HG02973 (cell line): ENCODE data around the gene TMEM231.
"Not testable (repeated sequence)": the region's sequence is repeated elsewhere in the genome, so short reads cannot be mapped to it uniquely, and the experiment has no call there.

Source experiments
- ATAC-seq: cut with Tn5 transposase; IDR thresholded peaks from one replicate; pipeline ENCODE4 v1.9.1; 2021; ENCODE audit warnings: moderate library complexity; ENCODE audit not compliant: unreplicated experiment

Gene TMEM231

GRCh38 chr16:75567911-75568310 is 11.9 kb upstream of the TMEM231 start:
- ATAC-seq, result no peak

DNA sequence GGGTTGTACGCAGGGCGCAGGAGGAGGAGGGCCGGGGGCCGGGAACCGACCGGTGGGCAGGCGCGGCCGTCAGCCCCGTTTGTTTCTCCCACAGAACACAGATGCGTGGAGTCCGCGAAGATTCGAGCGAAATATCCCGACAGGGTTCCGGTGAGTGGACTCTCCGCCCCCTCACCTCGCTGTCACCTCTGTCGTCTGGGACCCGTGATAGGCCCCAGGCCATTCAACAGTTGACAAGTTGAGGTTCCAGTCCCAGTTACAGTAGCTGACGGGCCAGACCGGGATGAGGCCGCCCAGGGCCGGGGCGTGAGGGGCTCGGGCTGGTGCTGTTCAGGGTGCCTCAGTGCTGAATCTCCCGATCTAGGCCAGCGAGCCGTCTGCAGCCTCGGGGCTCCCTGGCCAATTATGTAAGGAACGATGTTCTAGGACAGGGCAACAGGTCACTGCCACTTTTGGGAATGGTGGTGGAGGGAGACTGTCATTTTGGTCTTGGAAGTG is 10.8 kb upstream of the TMEM231 start:
- peak; percentile 3 for ATAC-seq

DNA sequence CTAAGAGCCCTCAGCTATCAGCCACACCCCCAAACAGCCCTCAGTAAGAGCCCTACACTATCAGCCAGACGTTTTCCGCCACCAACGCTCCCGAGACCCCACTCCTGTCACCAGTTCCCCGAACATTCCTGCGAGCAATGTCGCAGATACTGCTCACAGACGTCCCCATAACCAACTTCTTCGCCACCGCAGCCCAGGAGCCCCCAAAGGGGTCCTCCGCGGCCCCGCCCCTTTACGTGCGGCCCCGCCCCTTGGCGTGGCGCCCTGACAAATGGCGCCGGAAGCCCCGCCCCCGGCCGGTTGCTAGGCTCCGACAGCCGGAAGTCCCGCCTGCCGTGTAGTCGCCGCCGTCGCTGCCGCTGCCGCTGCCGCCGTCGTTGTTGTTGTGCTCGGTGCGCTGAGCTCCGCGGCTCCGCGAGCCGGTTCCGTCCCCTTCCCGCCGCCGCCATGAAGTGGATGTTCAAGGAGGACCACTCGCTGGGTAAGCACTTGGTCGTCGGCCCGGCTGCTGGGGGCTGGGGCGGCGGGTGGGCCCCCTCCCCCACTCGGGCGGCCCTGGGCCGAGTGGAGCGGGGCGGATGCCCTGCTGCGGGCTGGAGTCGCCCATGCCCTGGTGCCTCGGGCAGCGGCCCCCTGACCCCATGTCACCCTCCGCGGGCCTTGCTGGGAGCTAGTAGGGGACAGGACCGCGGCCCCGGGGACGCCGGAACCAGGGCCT is 10.1 kb upstream of the TMEM231 start, which contains the start of gene GABARAPL2:
Gene GABARAPL2 (plus strand): TSS at position 340 of the 718 bp plus-strand sequence. CDS start 108 bp downstream, at position 448.
- ATAC-seq, result peak; percentile 62

- no peak for ATAC-seq
Measured at GRCh38 chr16:75565640-75566039, 9.6 kb upstream of the TMEM231 start.

- ATAC-seq, result no peak
Measured at GRCh38 chr16:75559564-75560372, 3.7 kb upstream of the TMEM231 start.

GRCh38 chr16:75558846-75559401 is 2.9 kb upstream of the TMEM231 start:
- ATAC-seq, result no peak

GRCh38 chr16:75556431-75556950 is 439 bp upstream of the TMEM231 start:
- ATAC-seq, result no peak

- peak; percentile 22 for ATAC-seq
Measured at GRCh38 chr16:75555213-75555706, 792 bp downstream of the TMEM231 start.

DNA sequence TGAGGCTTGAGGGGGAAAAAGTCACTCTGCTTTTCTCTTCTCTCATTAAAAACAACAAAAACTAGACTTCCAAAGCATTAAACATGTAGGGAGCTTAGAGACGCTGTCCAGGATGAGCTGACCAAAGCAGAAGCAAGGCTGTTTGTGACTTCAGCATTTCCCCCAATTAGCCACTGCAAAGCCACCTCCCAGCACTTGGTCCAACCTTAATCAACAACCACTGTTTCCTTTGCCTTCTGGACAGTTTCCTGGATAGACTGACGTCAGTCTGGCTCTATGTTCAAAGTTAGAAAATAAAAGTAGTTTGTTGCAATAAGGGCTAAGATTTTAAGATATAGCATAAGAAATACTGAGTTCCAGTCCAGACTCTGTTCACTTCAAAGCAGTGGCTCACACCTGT is 3.1 kb downstream of the TMEM231 start:
- ATAC-seq, result no peak

- ATAC-seq, result peak; percentile 66
Measured at GRCh38 chr16:75550211-75550662, 5.8 kb downstream of the TMEM231 start.

DNA sequence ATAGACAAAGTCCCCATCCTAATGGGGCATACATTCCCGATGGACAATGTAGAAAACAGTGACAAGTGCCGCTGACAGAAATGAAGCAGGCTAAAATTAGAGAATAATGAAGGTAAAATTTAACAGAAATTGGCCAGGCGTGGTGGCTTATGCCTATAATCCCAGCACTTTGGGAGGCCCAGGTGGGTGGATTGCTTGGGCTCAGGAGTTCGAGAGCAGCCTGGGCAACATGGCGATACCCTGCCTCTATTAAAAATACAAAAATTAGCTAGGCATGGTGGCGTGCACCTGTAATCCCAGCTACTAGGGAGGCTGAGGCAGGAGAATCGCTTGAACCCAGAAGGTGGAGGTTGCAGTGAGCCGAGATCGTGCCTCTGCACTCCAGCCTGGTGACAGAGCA is 7.6 kb downstream of the TMEM231 start:
- not testable (repeated sequence) for ATAC-seq

GRCh38 chr16:75546293-75546692 is 9.8 kb downstream of the TMEM231 start:
- ATAC-seq, result no peak

GRCh38 chr16:75545879-75546278 is 10.2 kb downstream of the TMEM231 start:
- ATAC-seq, result not testable (repeated sequence)

DNA sequence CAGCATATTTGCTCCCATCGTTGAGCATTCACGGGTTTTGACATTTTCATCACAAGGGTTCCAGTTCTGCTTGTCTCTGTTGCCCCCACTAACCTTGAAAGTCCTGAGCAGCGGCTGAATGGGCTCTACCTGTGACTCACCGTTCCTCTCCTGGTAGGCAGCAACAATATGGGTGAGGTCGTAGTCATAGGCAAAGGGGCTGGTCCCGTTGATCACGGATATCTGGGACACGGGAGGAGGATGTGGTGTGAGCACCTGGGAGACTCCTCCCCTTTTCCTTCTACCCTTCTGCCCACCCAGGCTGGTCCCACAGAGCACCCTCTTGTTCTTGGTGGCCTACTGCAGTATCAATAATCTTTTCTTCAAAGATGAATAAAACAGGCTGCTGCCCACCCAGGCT is 13.6 kb downstream of the TMEM231 start:
- ATAC-seq, result not testable (repeated sequence)

- no peak for ATAC-seq
Measured at GRCh38 chr16:75541236-75541635, 14.8 kb downstream of the TMEM231 start.

DNA sequence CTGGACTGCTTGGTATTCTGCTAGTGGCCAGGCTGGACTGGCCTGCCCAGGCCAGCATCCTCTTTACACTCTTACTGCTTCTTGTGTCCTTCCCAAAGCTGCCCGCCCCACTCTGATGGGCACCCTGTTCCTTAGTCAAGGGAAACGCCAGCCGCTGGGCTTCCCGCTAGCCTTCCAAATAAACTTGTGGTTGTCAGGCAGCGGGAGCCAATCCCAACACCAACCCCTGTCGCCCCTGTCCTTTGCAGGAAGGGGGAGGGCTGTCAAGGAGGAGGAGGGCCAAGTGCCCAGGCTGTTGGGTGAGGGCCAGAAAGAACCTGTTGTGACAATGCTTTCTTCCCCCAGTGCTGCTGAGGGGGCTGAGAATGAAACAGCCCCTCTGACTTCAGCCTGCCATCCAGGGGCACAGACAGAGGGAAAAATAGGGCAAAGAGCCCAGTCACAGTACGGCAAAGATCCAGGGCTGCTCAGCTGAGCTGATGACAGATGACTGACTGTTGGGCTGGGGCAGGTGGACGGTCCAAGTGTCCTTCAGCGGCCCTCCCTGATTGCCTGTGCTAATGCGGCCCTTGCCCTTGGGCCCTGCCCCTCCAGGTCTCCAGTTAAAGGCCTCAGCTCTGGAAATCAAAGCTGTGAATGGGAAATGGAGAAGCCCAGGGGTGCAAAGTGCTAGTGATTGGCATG is 17.0 kb downstream of the TMEM231 start:
- ATAC-seq, result not testable (repeated sequence)

- ATAC-seq, result no peak
Measured at GRCh38 chr16:75537776-75538175, 18.3 kb downstream of the TMEM231 start.

DNA sequence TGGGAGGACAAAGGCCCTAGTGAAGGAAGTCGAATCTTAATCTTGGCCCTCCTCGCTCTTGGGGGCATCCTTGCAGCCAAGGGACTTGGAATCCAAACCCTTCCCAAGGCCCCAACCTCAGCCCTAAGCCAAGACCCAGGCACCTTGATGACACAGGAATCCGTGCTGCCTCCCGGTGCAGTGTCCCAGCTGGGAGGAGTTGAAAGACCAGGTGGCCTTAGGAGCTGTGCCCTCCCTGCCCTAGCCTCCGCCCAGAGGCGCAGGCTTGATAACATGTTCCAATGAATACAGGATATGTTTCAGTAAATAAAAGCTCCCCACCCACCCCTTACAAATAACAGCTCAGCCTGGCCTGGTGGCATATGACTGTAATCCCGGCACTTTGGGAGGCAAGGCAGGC is 20.2 kb downstream of the TMEM231 start, which contains the start of gene CHST5:
Gene CHST5 (minus strand): TSS at position 208 of the 400 bp plus-strand sequence. CDS start 5,724 bp downstream, outside the sequence.
- ATAC-seq, result no peak

DNA sequence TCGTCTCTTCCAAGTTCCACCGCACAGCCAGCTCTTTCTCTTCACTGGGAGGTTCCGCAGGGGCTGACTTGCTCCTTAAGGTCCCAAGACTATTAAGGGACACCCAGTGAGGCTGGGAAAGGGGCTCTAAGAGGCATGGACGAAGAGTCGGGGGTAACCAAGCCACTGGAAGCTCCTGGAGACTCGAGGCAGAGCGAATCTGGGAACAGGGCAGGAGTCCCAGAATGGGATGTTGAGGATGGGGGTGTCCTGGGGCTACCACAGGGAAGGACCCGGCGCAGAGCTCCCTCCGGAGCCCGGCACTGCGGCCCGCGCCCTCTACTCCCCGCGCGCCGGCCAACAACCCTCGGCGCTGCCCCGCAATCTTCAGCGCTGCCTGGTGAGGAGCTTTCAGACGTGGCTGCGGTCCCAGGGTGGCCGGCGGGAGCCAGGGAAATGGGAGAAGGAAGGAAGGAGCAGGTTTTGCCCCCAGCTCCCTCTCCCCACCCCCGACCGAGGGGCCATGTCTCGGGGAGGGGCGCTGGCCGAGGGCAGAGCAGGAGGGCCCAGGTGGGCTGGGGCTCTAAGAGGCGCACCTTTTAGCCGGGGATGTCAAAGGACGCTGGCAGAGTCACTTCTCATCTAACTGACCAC is 20.7 kb downstream of the TMEM231 start:
- no peak for ATAC-seq
